WTC11 (cell line): ENCODE data around the gene ASCC3.

Experiments used
- CREB1 ChIP-seq: sonication (generic); formaldehyde crosslinking; IDR thresholded peaks from 2 replicates; pipeline ENCODE4 v1.8.0; 2023; ENCODE audit warnings: mild to moderate bottlenecking, missing genetic modification reagents
- CTCF ChIP-seq: fragments of 200-600 bp; IDR thresholded peaks from 2 replicates; pipeline ENCODE4 v1.8.0; 2022; ENCODE audit warnings: antibody characterized with exemption
- ELF4 ChIP-seq: sonication (generic); formaldehyde crosslinking; IDR thresholded peaks from 2 replicates; pipeline ENCODE4 v1.8.1; 2022; ENCODE audit warnings: low read depth, mild to moderate bottlenecking, moderate library complexity, missing genetic modification reagents
- ETV6 ChIP-seq: sonication (generic); formaldehyde crosslinking; IDR thresholded peaks from 2 replicates; pipeline ENCODE4 v1.8.1; 2022; ENCODE audit warnings: mild to moderate bottlenecking, missing genetic modification reagents
- FOXP1 ChIP-seq: sonication (generic); formaldehyde crosslinking; IDR thresholded peaks from 2 replicates; pipeline ENCODE4 v1.8.0; 2022; ENCODE audit warnings: missing genetic modification reagents, mild to moderate bottlenecking, moderate library complexity, borderline replicate concordance
- GABPB1 ChIP-seq: sonication (generic); formaldehyde crosslinking; IDR thresholded peaks from 2 replicates; pipeline ENCODE4 v1.8.1; 2023; ENCODE audit warnings: mild to moderate bottlenecking, missing genetic modification reagents
- HMGA2 ChIP-seq: fragments of 250-450 bp; sonication (Bioruptor Pico); IDR thresholded peaks from 2 replicates; pipeline ENCODE4 v1.4.0; 2021; ENCODE audit warnings: mild to moderate bottlenecking, moderate library complexity
- MYBL2 ChIP-seq: sonication (generic); formaldehyde crosslinking; IDR thresholded peaks from 2 replicates; pipeline ENCODE4 v1.8.1; 2023; ENCODE audit warnings: mild to moderate bottlenecking, moderate library complexity, missing genetic modification reagents
- NR2C2 ChIP-seq: sonication (generic); formaldehyde crosslinking; IDR thresholded peaks from 2 replicates; pipeline ENCODE4 v1.8.0; 2022; ENCODE audit warnings: mild to moderate bottlenecking, missing genetic modification reagents
- PREB ChIP-seq: sonication (generic); formaldehyde crosslinking; IDR thresholded peaks from 2 replicates; pipeline ENCODE4 v1.8.1; 2022; ENCODE audit warnings: mild to moderate bottlenecking, missing genetic modification reagents, moderate library complexity, borderline replicate concordance
- SMAD3 ChIP-seq: sonication (generic); formaldehyde crosslinking; IDR thresholded peaks from 2 replicates; pipeline ENCODE4 v1.8.0; 2022; ENCODE audit warnings: missing genetic modification reagents, mild to moderate bottlenecking, borderline replicate concordance
- SMAD4 ChIP-seq: sonication (generic); formaldehyde crosslinking; IDR thresholded peaks from 2 replicates; pipeline ENCODE4 v1.8.0; 2022; ENCODE audit warnings: mild to moderate bottlenecking, missing genetic modification reagents
- SP1 ChIP-seq: sonication (generic); formaldehyde crosslinking; conservative IDR thresholded peaks from 2 replicates; pipeline ENCODE4 v1.8.1; 2022; ENCODE audit warnings: missing genetic modification reagents
- USF1 ChIP-seq: sonication (generic); formaldehyde crosslinking; IDR thresholded peaks from 2 replicates; pipeline ENCODE4 v1.8.0; 2022; ENCODE audit warnings: mild to moderate bottlenecking, missing genetic modification reagents

- TF ChIP-seq SMAD3 (CRISPR knock-in tag) (no peak), SP1 (no peak), USF1 (CRISPR knock-in tag) (no peak), HMGA2 (CRISPR knock-in tag) (no peak), CTCF (no peak), CREB1 (CRISPR knock-in tag) (no peak), ETV6 (CRISPR knock-in tag) (no peak), SMAD4 (CRISPR knock-in tag) (no peak), NR2C2 (CRISPR knock-in tag) (no peak), ELF4 (CRISPR knock-in tag) (no peak), FOXP1 (CRISPR knock-in tag) (no peak), GABPB1 (no peak), PREB (no peak), MYBL2 (CRISPR knock-in tag) (no peak)
Observed at GRCh38 chr6:100740439-100740838, 140.7 kb downstream of the ASCC3 start.
